Activated naive CD4-positive, alpha-beta T cell treated with anti-CD3 and anti-CD28 coated beads, Interleukin-2, amount 50 U/mL, for 16 hours (primary cell): Measurements from ENCODE around the gene KCNAB1.

ENCODE experiments used
- DNase-seq: peaks from one replicate; pipeline ENCODE4 v3.0.0-alpha.2; 2020

KCNAB1 gene

DNA sequence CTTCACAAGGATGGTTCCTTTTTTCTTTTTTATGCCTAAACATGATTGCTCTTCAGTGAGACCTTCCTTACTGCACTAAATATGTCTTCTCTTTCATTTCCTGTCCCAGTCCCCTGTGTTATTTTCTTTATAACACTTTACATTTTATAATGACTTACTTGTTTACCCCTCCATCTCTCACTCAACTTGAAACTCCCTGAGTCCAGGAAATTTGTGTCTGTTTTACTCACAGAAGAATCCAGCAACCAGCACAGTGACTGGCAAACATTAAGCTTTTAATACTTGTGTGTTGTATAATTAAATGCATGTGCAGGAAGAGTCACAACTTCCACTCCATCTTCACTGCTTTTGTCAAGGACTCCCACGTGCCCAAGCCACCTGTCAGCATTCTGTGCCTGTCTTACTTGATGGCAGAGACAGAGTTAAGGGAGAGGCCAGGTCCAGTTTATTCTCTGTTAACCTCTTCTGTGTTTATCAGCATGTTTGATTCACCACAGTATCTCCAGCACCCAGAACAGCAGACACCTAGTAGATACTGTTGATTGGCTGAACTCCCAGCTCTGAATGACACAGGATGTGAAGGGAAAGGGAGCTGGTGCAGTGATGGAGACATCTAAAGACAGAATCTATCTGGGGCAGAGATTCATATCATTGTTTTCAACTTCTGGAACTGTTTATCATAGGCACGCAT is 391.8 kb downstream of the KCNAB1 start:
- no peak for DNase-seq

- no peak for DNase-seq
These were observed 393.2 kb downstream of the KCNAB1 start for GRCh38 chr3:156513619-156514018.

DNA sequence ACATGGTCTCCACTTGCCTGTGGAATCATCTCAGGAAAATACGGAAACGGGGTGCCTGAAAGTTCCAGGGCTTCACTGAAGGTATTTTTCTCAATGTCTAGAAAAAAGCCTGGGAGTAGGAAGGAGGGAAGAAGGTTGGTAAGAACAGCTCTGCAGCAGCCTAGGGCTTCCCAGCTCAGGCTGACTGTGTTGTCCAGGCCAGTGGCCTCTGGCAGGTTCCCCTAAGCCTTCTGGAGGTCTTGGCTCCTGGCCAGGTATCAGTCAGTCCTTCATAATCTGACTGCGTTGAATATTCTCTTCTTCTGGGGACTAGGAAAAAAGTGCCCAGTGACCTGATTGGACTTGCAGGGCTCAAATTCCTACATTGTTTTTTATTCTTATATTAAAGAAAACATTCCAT is 395.9 kb downstream of the KCNAB1 start:
- no peak for DNase-seq

GRCh38 chr3:156516961-156517360 is 396.6 kb downstream of the KCNAB1 start:
- DNase-seq: no peak

DNA sequence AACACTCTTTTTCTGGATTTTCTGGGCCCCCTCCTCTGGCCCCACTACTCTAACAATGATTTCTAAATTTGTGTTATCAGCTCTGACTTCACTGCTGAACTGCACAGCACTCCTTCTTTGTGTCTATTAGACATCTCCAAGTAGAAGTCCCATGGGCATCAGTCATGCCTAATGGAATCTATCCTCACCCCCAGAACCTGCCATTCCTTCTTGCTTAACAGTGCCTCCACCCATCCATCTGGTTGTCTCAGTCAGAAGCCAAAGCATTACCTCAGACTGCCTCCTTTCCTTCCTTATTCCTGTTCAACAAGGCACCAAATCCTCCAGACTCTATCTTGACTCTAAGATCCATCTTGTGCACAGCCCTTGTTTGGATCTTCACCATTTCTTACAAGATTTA is 398.3 kb downstream of the KCNAB1 start:
- DNase-seq: no peak

- no peak for DNase-seq
These were observed 399.4 kb downstream of the KCNAB1 start for GRCh38 chr3:156519758-156520162.

DNA sequence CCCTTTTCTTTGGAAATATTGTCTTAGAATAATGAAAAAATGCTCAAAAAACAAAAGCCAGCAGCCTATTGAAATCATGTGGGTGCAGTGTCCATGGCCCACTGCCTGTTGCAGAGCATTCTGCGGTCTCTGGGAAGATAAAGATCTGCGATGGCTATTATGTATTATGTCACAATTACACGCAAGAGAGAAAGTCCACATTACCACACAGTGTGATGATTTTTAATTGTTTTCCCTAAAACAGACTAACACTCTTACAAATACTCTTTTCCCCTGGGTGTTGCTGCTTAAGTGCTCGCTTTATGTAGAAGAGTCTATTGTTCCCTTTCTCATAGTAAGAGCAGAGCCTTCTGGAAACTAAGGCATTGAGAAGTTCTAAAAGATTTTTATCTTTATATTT is 402.3 kb downstream of the KCNAB1 start:
- no peak for DNase-seq

DNA sequence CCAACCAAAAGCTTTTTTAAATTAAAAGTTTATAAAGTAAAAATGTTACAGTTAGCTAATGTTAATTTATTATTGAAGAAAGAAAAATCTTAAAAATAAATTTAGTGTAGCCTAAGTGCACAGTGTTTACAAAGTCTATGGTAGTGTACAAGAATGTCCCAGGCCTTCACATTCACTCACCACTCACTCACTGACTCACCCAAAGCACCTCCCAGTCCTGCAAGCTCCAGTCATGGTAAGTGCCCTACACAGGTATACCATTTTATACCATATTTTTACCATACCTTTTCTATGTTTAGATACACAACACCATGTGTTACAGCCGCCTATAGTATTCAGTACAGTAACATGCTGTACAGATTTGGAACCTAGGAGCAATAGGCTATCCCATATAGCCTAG is 405.4 kb downstream of the KCNAB1 start:
- DNase-seq: no peak

GRCh38 chr3:156527060-156527459 is 406.7 kb downstream of the KCNAB1 start:
- no peak for DNase-seq

DNA sequence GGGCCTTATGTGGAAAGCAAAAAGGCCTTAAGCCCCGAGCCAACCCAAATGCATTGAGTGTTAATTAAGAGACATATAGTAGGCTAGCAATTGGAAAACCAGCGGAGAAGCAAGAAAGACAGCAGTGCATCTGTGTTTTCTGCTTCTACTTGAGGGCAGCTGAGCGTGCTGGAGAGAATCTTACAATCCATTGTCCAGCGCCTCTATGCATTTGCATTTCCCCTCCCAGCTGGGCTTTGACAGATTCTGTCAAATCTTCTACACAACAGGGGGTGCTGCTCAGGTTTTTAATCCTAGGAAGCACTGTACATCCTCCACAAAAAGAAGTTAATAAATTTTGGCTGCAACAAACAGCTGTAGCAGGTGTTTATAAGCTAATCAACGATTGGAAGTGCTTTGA is 410.6 kb downstream of the KCNAB1 start:
- no peak for DNase-seq

GRCh38 chr3:156532730-156533129 is 412.4 kb downstream of the KCNAB1 start:
- no peak for DNase-seq

DNA sequence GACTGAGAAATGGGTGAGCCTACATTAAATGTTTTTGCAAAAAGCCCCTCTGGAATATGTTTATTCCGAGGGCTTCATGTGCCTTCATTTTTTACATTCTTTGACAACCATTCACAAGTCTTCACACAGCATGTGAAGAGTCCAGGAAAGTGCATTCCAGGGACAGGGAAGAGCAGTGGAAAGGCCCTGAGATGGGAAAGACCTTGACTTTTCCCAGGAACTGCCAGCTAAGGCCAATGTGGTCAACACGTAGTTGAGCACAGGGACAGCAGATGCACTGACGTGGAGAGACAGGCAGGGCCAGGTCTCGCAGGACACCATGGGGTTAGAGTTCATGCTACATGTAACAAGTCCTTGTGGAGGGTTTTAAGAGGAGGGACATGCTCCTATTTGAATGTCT is 412.8 kb downstream of the KCNAB1 start:
- DNase-seq: no peak

GRCh38 chr3:156535162-156535627 is 414.8 kb downstream of the KCNAB1 start:
- DNase-seq: no peak

- DNase-seq: no peak
These were observed 415.4 kb downstream of the KCNAB1 start for GRCh38 chr3:156535798-156536197.

DNA sequence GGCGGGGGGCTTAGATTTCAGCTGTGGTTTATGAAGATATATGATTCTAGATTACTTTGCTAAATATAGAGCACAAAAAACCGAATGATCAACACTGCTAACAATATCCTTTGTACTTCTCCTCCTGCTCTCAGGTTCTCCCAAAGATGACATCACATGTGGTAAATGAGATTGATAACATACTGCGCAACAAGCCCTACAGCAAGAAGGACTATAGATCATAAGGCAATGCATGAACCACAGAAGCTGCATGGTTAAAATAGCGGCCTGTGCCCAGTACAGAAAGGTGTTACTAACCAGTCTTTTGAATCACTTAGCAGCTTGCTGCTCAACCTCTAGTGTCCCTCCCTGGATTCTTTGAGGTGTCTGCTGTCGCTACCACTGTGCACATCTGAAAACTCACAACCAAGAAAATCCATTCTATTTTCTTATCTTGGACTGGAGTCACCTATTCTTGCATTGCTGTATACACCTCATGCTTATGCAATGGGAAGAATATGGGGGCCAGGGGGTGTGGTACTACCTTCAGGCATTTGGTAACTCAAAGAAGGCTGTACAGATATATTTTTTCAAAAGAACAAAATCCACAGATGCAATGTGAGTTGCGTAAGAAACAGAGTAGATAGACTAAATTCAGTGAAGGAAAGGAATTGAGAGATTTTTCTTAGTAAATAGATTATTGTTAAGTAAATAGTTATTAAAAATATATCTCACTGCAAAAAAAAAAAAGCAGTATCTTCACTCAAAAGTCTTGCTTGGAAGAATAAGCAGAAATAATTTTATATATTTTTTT is 416.3 kb downstream of the KCNAB1 start:
- DNase-seq: no peak

DNA sequence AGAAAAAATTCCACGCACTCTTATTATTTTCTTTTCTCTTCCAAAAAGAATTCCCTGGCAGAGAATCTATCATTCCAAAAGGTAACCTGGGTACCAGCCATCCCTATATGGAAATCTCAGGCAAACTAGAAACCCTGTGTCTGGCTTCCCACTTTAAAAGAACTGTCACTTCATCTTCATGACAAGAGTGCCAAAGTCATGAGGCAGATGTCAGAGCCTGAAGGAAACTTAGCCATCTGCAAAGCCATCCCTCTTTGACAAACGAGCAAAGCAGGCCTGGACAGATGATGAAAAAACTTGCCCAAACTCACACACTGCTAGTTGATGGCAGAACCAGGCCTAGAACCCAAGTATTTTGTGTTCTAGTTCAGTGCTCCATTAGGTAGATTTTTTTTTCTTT is 418.7 kb downstream of the KCNAB1 start:
- no peak for DNase-seq

GRCh38 chr3:156539802-156540201 is 419.4 kb downstream of the KCNAB1 start:
- no peak for DNase-seq

DNA sequence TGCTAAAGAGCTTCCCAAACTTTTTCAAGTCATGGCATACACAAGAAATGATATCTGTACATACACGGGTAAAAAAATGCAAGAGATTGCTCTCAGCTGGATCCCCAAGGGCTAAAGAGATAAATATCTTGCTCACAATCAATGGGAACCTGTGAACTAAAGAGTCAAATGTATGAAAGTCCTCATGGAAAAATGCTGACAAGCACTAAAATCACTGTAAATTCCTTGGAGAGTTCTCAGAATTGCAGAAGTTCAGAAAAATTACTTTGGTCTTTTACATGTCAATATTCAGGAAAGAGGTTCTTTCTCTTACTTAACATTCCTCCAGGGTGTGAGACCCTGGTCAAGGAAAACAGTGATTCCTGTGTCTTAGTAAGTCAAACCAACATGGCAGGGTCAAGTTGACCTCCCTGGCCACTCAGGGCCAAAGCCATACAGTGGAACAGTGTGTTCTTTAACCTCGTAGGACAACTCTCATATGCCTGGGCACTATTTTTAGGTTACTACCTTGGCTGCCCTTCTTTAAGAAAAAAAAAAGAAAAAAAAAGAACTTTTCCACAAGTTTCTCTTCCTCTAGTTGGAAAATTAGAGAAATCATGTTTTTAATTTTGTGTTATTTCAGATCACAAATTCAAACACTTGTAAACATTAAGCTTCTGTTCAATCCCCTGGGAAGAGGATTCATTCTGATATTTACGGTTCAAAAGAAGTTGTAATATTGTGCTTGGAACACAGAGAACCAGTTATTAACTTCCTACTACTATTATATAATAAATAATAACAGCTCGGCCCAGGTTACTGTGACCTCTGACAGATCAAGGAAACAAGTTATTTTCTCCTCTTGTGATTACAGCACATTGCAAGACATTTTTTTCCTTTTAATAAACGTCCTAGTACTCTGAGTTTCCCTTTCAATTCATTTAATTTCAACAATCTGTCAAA is 422.0 kb downstream of the KCNAB1 start:
- no peak for DNase-seq

- no peak for DNase-seq
These were observed 422.7 kb downstream of the KCNAB1 start for GRCh38 chr3:156543043-156543555.

DNA sequence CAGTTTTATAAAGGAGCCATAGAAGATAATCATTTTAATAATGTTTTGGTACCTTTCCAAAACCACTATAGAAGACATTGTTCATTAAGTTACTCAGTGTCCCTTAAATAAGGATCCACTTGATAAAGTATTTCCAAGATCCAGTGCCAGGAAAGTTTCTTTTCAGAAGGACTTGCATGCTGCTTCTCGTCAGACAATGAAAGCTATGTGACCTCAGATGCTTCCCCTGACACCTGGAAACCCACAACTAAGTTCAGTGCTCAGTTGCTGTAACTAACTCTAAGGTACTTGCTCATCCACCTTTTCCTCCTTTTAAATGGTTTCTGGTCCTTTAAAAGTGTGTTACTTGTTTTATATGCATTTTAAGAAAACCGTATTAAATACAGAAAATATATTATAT is 427.3 kb downstream of the KCNAB1 start:
- no peak for DNase-seq

DNA sequence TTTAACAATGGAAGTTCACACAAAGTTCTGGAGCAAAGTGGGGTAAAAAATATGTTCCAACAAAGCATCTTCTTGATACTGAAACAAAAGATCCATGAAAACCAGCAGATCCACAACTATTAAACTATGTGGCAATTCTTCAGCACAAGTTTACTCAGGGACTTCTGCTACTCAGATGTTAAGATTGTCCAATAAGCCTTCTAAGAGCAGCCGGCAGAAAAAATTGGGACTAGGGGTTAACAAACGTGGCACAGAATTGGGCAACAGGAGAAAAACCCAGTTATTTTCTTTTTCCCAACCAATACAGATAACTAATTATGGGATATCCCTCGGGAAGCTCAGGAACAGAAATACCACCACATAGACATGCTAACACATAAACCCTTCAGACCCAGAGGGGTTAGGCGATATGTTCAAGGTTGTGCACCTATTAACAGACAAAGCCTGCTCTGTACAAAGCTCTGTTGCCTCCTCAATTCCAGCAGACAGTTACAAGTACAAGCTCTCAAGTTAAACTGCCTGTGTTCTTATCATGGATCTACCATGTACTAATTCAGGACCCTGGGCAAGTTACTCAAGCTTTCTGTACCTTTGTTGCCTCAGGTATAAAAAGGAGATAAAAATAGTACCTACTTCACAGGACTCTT is 427.8 kb downstream of the KCNAB1 start:
- DNase-seq: no peak

DNA sequence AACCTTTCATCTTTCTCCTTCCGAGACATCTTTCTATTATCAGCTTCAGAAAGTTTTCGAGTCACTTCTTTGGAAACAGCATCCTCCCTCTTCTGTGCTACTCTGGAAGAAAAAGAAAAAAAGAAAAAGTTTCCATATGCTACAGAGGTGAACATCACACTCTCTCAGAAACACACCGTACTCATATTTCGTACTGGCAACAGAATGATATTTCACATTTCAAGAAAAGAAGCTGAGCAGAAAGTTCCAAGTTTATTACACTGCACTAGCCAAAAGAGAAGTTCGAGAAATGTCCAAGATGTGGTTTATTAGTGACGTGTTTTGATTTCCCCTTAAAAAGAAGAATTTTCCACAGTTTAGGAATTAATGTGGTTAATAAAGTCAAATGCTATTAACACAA is 428.5 kb downstream of the KCNAB1 start:
- no peak for DNase-seq

- no peak for DNase-seq
These were observed 430.9 kb downstream of the KCNAB1 start for GRCh38 chr3:156551261-156551660.
